GM23338 (cell line): ENCODE results near the gene C17orf50.

Experiments
- EZH2 ChIP-seq: fragments of 200-600 bp; sonication (generic); IDR thresholded peaks from one replicate; pipeline ENCODE4 v1.8.0; 2017; ENCODE audit warnings: antibody characterized with exemption, mild to moderate bottlenecking, low read depth; ENCODE audit not compliant: unreplicated experiment
- EZH2phosphoT487 ChIP-seq: fragments of 200-600 bp; sonication (generic); IDR thresholded peaks from one replicate; pipeline ENCODE4 v1.8.1; 2018; ENCODE audit warnings: antibody characterized with exemption; ENCODE audit not compliant: unreplicated experiment
- JUNB ChIP-seq: IDR thresholded peaks from one replicate; pipeline ENCODE4 v1.6.1; 2016; ENCODE audit warnings: antibody characterized with exemption; ENCODE audit not compliant: unreplicated experiment
- POLR2AphosphoS5 ChIP-seq: IDR thresholded peaks from 2 replicates; pipeline ENCODE4 v1.6.1; 2016; ENCODE audit warnings: antibody characterized with exemption, low read depth
- ZNF114 ChIP-seq: fragments of 250-450 bp; sonication (Bioruptor Pico); IDR thresholded peaks from 2 replicates; pipeline ENCODE4 v1.5.0; 2020; ENCODE audit warnings: mild to moderate bottlenecking, moderate library complexity
- TF ChIP-seq, protein P1 (sequence below), 2 experiments: fragments of 200-600 bp in 1 of 2; sonication (generic) in 1 of 2; conservative IDR thresholded peaks; 2 replicates each; pipeline versions ENCODE4 v1.5.1 to v1.6.1; 2016 to 2017; ENCODE audit warnings: antibody characterized with exemption in 2 of 2, low read depth in 2 of 2, mild to moderate bottlenecking in 2 of 2, moderate library complexity in 1 of 2

- TF ChIP-seq, protein P1, sequence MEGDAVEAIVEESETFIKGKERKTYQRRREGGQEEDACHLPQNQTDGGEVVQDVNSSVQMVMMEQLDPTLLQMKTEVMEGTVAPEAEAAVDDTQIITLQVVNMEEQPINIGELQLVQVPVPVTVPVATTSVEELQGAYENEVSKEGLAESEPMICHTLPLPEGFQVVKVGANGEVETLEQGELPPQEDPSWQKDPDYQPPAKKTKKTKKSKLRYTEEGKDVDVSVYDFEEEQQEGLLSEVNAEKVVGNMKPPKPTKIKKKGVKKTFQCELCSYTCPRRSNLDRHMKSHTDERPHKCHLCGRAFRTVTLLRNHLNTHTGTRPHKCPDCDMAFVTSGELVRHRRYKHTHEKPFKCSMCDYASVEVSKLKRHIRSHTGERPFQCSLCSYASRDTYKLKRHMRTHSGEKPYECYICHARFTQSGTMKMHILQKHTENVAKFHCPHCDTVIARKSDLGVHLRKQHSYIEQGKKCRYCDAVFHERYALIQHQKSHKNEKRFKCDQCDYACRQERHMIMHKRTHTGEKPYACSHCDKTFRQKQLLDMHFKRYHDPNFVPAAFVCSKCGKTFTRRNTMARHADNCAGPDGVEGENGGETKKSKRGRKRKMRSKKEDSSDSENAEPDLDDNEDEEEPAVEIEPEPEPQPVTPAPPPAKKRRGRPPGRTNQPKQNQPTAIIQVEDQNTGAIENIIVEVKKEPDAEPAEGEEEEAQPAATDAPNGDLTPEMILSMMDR (conservative IDR thresholded peaks at IDR 0.05; ENCODE audit: low read depth in 2 of 2), result no peak
- TF ChIP-seq EZH2 (no peak), JUNB (no peak), POLR2AphosphoS5 (no peak), ZNF114 (CRISPR knock-in tag) (no peak), EZH2phosphoT487 (no peak)
These were observed 12.4 kb downstream of the C17orf50 start for GRCh38 chr17:35773129-35773528.
